HEK293 (cell line): ENCODE data around the gene DXO.

Experiments
- FEZF1 ChIP-seq: fragments of 450-650 bp; formaldehyde crosslinking; IDR thresholded peaks from 2 replicates; pipeline ENCODE4 v1.5.1; 2016; ENCODE audit warnings: missing biosample characterization, missing genetic modification characterization
- GLI4 ChIP-seq: fragments of 450-650 bp; formaldehyde crosslinking; IDR thresholded peaks from 2 replicates; pipeline ENCODE4 v1.5.1; 2016; ENCODE audit warnings: missing biosample characterization, missing genetic modification characterization
- GLIS2 ChIP-seq: fragments of 450-650 bp; formaldehyde crosslinking; IDR thresholded peaks from 2 replicates; pipeline ENCODE4 v1.5.1; 2016; ENCODE audit warnings: missing biosample characterization, missing genetic modification characterization
- HIC1 ChIP-seq: fragments of 450-650 bp; formaldehyde crosslinking; IDR thresholded peaks from 2 replicates; pipeline ENCODE4 v1.5.1; 2016; ENCODE audit warnings: missing biosample characterization, missing genetic modification characterization
- HOXD13 ChIP-seq: sonication (generic); formaldehyde crosslinking; IDR thresholded peaks from 2 replicates; pipeline ENCODE4 v1.8.0; 2022; ENCODE audit warnings: missing genetic modification reagents, borderline replicate concordance
- PRDM10 ChIP-seq: fragments of 450-650 bp; formaldehyde crosslinking; IDR thresholded peaks from 2 replicates; pipeline ENCODE4 v1.5.1; 2016; ENCODE audit warnings: missing biosample characterization, missing genetic modification characterization
- PRDM2 ChIP-seq: fragments of 450-650 bp; formaldehyde crosslinking; IDR thresholded peaks from 2 replicates; pipeline ENCODE4 v1.5.1; 2016; ENCODE audit warnings: missing biosample characterization, missing genetic modification characterization, borderline replicate concordance
- SP2 ChIP-seq: fragments of 450-650 bp; formaldehyde crosslinking; IDR thresholded peaks from 2 replicates; pipeline ENCODE4 v1.5.1; 2016; ENCODE audit warnings: missing biosample characterization, missing genetic modification characterization
- TRIM28 ChIP-seq: IDR thresholded peaks from 2 replicates; pipeline ENCODE4 v1.6.1; 2011; ENCODE audit warnings: low read length, control low read depth, borderline replicate concordance
- ZBTB11 ChIP-seq: fragments of 450-650 bp; formaldehyde crosslinking; conservative IDR thresholded peaks from 2 replicates; pipeline ENCODE4 v1.5.1; 2016; ENCODE audit warnings: low read depth, missing biosample characterization, missing genetic modification characterization
- ZBTB48 ChIP-seq: fragments of 450-650 bp; formaldehyde crosslinking; IDR thresholded peaks from 2 replicates; pipeline ENCODE4 v1.5.1; 2016; ENCODE audit warnings: missing biosample characterization, missing genetic modification characterization
- ZNF214 ChIP-seq: fragments of 450-650 bp; formaldehyde crosslinking; IDR thresholded peaks from 2 replicates; pipeline ENCODE4 v1.5.1; 2017; ENCODE audit warnings: missing biosample characterization, mild to moderate bottlenecking, missing genetic modification characterization, borderline replicate concordance
- ZNF221 ChIP-seq: fragments of 450-650 bp; formaldehyde crosslinking; IDR thresholded peaks from 2 replicates; pipeline ENCODE4 v1.5.1; 2017; ENCODE audit warnings: missing biosample characterization, missing genetic modification characterization, borderline replicate concordance
- ZNF292 ChIP-seq: fragments of 450-650 bp; formaldehyde crosslinking; IDR thresholded peaks from 2 replicates; pipeline ENCODE4 v1.5.1; 2016; ENCODE audit warnings: low read depth, missing biosample characterization, missing genetic modification characterization, borderline replicate concordance
- ZNF311 ChIP-seq: fragments of 450-650 bp; formaldehyde crosslinking; IDR thresholded peaks from 2 replicates; pipeline ENCODE4 v1.5.1; 2017; ENCODE audit warnings: missing biosample characterization, missing genetic modification characterization, borderline replicate concordance
- ZNF341 ChIP-seq: fragments of 450-650 bp; formaldehyde crosslinking; IDR thresholded peaks from 2 replicates; pipeline ENCODE4; 2016; ENCODE audit warnings: low read depth, missing biosample characterization, missing genetic modification characterization
- ZNF354C ChIP-seq: fragments of 450-650 bp; formaldehyde crosslinking; IDR thresholded peaks from 2 replicates; pipeline ENCODE4 v1.5.1; 2016; ENCODE audit warnings: missing biosample characterization, missing genetic modification characterization, low read depth, borderline replicate concordance
- ZNF501 ChIP-seq: fragments of 450-650 bp; formaldehyde crosslinking; IDR thresholded peaks from 2 replicates; pipeline ENCODE4 v1.5.1; 2016; ENCODE audit warnings: missing biosample characterization, missing genetic modification characterization
- ZNF530 ChIP-seq: fragments of 450-650 bp; formaldehyde crosslinking; IDR thresholded peaks from 2 replicates; pipeline ENCODE4 v1.5.1; 2016; ENCODE audit warnings: low read depth, missing biosample characterization, missing genetic modification characterization
- ZNF558 ChIP-seq: fragments of 450-650 bp; formaldehyde crosslinking; IDR thresholded peaks from 2 replicates; pipeline ENCODE4 v1.5.1; 2016; ENCODE audit warnings: missing biosample characterization, missing genetic modification characterization
- ZNF629 ChIP-seq: fragments of 450-650 bp; formaldehyde crosslinking; IDR thresholded peaks from 2 replicates; pipeline ENCODE4 v1.5.1; 2017; ENCODE audit warnings: missing biosample characterization, missing genetic modification characterization
- ZNF701 ChIP-seq: fragments of 450-650 bp; formaldehyde crosslinking; IDR thresholded peaks from 2 replicates; pipeline ENCODE4 v1.5.1; 2016; ENCODE audit warnings: missing biosample characterization, missing genetic modification characterization

The DXO gene

GRCh38 chr6:31971993-31972708, at the start of gene DXO (continued):
- TF ChIP-seq ZNF558 (tag by site-specific recombination) (no peak), ZNF354C (tag by site-specific recombination) (no peak), SP2 (tag by site-specific recombination) (peak; percentile 99), ZNF530 (tag by site-specific recombination) (no peak), PRDM2 (tag by site-specific recombination) (no peak), GLI4 (tag by site-specific recombination) (peak; percentile 16; the same call in 1 of the 2 replicates), ZNF292 (tag by site-specific recombination) (no peak), ZBTB11 (tag by site-specific recombination) (peak; percentile 98), ZNF214 (tag by site-specific recombination) (no peak), ZNF341 (peak; percentile 94), ZNF221 (tag by site-specific recombination) (no peak), GLIS2 (tag by site-specific recombination) (peak; percentile 100), ZNF501 (tag by site-specific recombination) (peak; percentile 93), HOXD13 (CRISPR knock-in tag) (no peak), PRDM10 (tag by site-specific recombination) (peak; percentile 95), ZNF311 (tag by site-specific recombination) (no peak), FEZF1 (tag by site-specific recombination) (peak; percentile 39; the same call in 1 of the 2 replicates), ZBTB48 (no peak; the same call in 1 of the 2 replicates), ZNF629 (tag by site-specific recombination) (peak; percentile 100), ZNF701 (no peak), HIC1 (tag by site-specific recombination) (peak; percentile 78), TRIM28 (peak; percentile 54; the same call in 1 of the 2 replicates)
